ENCODE data around the gene GPX3. TPM values are rescaled to one million over a fixed set of nuclear protein-coding genes. Genes with fewer than 3 reads are reported as not detected.

Gene GPX3
- total and polyA plus RNA-seq, 9 of the 15 experiments (the other 6 are each of a cell fraction or from before 2014, with no cell fraction given): 0.25 to 0.86 TPM; not detected in 7

DNA sequence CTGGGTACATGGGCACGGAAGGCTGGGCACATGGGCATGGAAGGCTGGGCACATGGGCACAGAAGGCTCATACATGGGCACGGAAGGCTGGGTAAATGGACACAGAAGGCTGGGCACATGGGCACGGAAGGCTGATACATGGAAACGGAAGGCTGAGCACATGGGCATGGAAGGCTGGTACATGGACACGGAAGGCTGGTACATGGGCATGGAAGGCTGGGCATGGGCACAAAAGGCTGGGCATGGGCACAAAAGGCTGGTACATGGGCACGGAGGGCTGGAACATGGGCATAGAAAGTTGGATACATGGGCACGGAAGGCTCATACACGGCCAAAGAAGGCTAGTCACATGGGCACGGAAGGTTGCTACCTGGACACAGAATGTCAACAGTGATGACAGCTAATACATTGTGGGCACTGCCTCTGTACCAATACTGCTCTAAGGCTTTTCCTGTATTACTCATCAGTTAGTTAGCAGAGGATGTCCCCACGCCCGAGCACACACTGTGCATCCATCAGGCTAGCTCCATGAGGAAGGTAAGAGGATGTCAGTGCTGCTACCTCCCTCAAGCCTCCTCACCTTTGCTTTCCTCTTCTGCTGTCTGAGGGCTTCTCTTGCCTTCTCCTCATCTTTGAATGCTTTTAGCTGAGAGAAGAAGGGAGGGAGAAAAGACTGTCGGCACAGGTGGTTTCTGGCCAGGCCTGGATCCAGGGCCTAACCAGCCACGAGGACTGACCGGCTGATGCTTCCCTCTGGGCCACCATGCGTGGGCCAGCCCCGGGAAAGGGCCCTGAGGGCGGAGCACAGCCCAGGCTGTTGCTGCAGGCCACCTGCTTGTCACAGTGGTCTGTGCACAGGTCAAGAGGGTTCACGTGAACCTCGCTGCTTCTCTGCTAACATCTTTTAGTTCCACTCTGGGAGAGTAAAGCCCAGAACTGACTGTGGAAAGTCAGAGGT, 14.3 kb downstream of the GPX3 start:
- H3K27ac ChIP-seq (ENCODE audit: extremely low read depth, low read depth, low read length): no peak overlapping the region
- peaks cover 89% of the 10 kb centered on the region; the same call in 2 of the 3 replicates for H3K36me3 ChIP-seq (ENCODE audit: control insufficient read depth, insufficient read depth, low read length)
- H3K27me3 ChIP-seq (ENCODE audit: control insufficient read depth in 2 of 2, insufficient read depth in 2 of 2, low read length in 2 of 2): no peaks in the 10 kb centered on the region
- no peak for TF ChIP-seq HMGN3 (IDR thresholded peaks at IDR 0.05; ENCODE audit: borderline replicate concordance, extremely low read depth, insufficient read length, low read depth, low read length)
- peak; percentile 54 for TF ChIP-seq MYNN (IDR thresholded peaks at IDR 0.05)
- TF ChIP-seq MYNN (CRISPR knock-in tag; IDR thresholded peaks at IDR 0.05): no peak
- TF ChIP-seq MCM5 (IDR thresholded peaks at IDR 0.05; ENCODE audit: low read depth): no peak
- TF ChIP-seq TCF3 (CRISPR knock-in tag; IDR thresholded peaks at IDR 0.05): no peak
- TF ChIP-seq ZNF511 (CRISPR knock-in tag; IDR thresholded peaks at IDR 0.05): no peak
- TF ChIP-seq, protein P1, sequence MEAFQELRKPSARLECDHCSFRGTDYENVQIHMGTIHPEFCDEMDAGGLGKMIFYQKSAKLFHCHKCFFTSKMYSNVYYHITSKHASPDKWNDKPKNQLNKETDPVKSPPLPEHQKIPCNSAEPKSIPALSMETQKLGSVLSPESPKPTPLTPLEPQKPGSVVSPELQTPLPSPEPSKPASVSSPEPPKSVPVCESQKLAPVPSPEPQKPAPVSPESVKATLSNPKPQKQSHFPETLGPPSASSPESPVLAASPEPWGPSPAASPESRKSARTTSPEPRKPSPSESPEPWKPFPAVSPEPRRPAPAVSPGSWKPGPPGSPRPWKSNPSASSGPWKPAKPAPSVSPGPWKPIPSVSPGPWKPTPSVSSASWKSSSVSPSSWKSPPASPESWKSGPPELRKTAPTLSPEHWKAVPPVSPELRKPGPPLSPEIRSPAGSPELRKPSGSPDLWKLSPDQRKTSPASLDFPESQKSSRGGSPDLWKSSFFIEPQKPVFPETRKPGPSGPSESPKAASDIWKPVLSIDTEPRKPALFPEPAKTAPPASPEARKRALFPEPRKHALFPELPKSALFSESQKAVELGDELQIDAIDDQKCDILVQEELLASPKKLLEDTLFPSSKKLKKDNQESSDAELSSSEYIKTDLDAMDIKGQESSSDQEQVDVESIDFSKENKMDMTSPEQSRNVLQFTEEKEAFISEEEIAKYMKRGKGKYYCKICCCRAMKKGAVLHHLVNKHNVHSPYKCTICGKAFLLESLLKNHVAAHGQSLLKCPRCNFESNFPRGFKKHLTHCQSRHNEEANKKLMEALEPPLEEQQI (IDR thresholded peaks at IDR 0.05): no peak
- TF ChIP-seq RBFOX2 (IDR thresholded peaks at IDR 0.05; ENCODE audit: low read depth, low read length): 0 out of 2 replicates have a peak, but pooled peaks have one; percentile 30
- peak; percentile 87; the same call in 1 of the 2 replicates for TF ChIP-seq HNRNPL (IDR thresholded peaks at IDR 0.05; ENCODE audit: low read depth, low read length)
- TF ChIP-seq TARDBP (IDR thresholded peaks at IDR 0.05): no peak
- no peak overlapping the region for H2AFZ ChIP-seq (ENCODE audit: low read depth, low read length)
- DNase-seq (ENCODE audit: extremely low read depth in 1 of 4, low spot score in 3 of 4) (no peak), ATAC-seq (no peak; the same call in 2 of the 3 replicates), FAIRE-seq (no peak)
- no peaks in the 10 kb centered on the region for H4K20me1 ChIP-seq (replicated peaks; ENCODE audit: control insufficient read depth, insufficient read depth, low read length)
- ChIA-PET POLR2A (no interaction called here), CTCF (ENCODE audit: low intra/inter-chr PET ratio) (no interaction called here)
- in situ Hi-C loops (cut with MboI) (no loop called here), intact Hi-C loops (cut with micrococcal nuclease) (no loop called here)
- no peak overlapping the region for H3K9ac ChIP-seq (ENCODE audit: insufficient read depth in 1 of 2, low read depth in 2 of 2, low read length in 2 of 2)
- no peaks in the 10 kb centered on the region for H3K79me2 ChIP-seq (ENCODE audit: control insufficient read depth, insufficient read depth, low read length)
- H3K9me1 ChIP-seq (ENCODE audit: control insufficient read depth, insufficient read depth, low read length): peaks cover 5% of the 10 kb centered on the region
- no peaks in the 10 kb centered on the region for H3K9me3 ChIP-seq (replicated peaks; ENCODE audit: control insufficient read depth, insufficient read depth, low read depth, low read length)
- no peak overlapping the region for H3K4me3 ChIP-seq
- H3K4me1 ChIP-seq (replicated peaks in 1 of 2; ENCODE audit: control insufficient read depth in 2 of 2, insufficient read depth in 2 of 2, low read length in 2 of 2): 0 out of 5 replicates have a peak, but pooled peaks cover 0 to 6% of the 10 kb centered on the region in 2 experiments
- H3K4me2 ChIP-seq (ENCODE audit: insufficient read depth, low read length): no peak overlapping the region
- 82% methylated on average over 15 of the region's 19 CpGs for WGBS (ENCODE audit: insufficient coverage, low coverage, missing lambda C conversion rate)
- no TSS peak for BruUV-seq (replicated peaks)

All from K562 (cell line).